Measurements from ENCODE around the gene WWP2. TPM values are rescaled to one million over a fixed set of nuclear protein-coding genes. Genes with fewer than 3 reads are reported as not detected.

WWP2 gene
- total and polyA plus RNA-seq, 2 donors (not counting 3 experiments of a cell fraction or from before 2014, with no cell fraction given): 17.9 to 44.9 TPM

DNA sequence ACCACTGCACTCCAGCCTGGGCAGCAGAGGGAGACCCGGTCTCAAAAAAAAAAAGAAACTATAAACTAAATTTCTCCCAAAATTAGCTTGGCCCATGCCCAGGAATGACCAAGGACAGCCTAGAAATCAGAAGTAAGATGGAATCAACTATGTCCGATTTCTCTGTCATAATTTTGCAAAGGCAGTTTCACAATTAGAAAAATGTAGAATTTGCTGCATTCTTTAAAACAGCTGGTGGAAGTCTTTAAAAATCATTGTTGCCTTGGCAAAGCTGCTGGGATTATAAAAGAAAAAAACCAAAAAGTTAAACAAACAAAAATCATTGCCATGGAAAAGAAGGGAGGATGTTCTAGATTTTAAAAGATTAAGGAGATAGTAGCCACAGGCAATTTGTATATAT, 32.4 kb downstream of the WWP2 start:
- no peaks in the 10 kb centered on the region for H3K79me2 ChIP-seq (ENCODE audit: control insufficient read depth, insufficient read depth, low read length)
- H3K4me1 ChIP-seq (ENCODE audit: control insufficient read depth, extremely low read depth, insufficient read depth, low read length): no peaks in the 10 kb centered on the region
- TF ChIP-seq CTCF (IDR thresholded peaks at IDR 0.05; ENCODE audit: extremely low read depth in 1 of 2, insufficient read depth in 1 of 2, low read depth in 1 of 2, low read length in 2 of 2): no peak
- TF ChIP-seq EZH2 (IDR thresholded peaks at IDR 0.05; ENCODE audit: borderline replicate concordance, low read depth, low read length, severe bottlenecking): no peak
- TF ChIP-seq, protein P1, sequence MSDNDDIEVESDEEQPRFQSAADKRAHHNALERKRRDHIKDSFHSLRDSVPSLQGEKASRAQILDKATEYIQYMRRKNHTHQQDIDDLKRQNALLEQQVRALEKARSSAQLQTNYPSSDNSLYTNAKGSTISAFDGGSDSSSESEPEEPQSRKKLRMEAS (IDR thresholded peaks at IDR 0.05; ENCODE audit: insufficient read depth, insufficient read length): no peak
- no peak for TF ChIP-seq JUN (IDR thresholded peaks at IDR 0.05; ENCODE audit: borderline replicate concordance, insufficient read depth, insufficient read length, low read depth)
- TF ChIP-seq GATA2 (IDR thresholded peaks at IDR 0.05; ENCODE audit: insufficient read depth, insufficient read length, low read depth, low read length): no peak
- TF ChIP-seq MYC (IDR thresholded peaks at IDR 0.05; ENCODE audit: low read depth, low read length): no peak
- TF ChIP-seq FOS (IDR thresholded peaks at IDR 0.05; ENCODE audit: borderline replicate concordance, insufficient read depth, low read length): no peak
- no peak for TF ChIP-seq POLR2AphosphoS5 (IDR thresholded peaks at IDR 0.05; ENCODE audit: insufficient read depth, low read depth, low read length)
- no peak for TF ChIP-seq POLR2A (IDR thresholded peaks at IDR 0.05; ENCODE audit: low read depth, low read length)
- H3K9me1 ChIP-seq (replicated peaks; ENCODE audit: control insufficient read depth, extremely low read depth, insufficient read depth, low read length): no peaks in the 10 kb centered on the region
- no peak overlapping the region for H3K27ac ChIP-seq (ENCODE audit: insufficient read depth, low read depth, low read length)
- H4K20me1 ChIP-seq (replicated peaks; ENCODE audit: control insufficient read depth, extremely low read depth, insufficient read depth, low read length): no peaks in the 10 kb centered on the region
- H3K4me3 ChIP-seq (replicated peaks in 1 of 3; ENCODE audit: insufficient read depth in 1 of 3, low read depth in 1 of 3, low read length in 3 of 3): no peak overlapping the region
- H3K9me3 ChIP-seq (replicated peaks; ENCODE audit: control insufficient read depth, insufficient read depth, low read length): no peaks in the 10 kb centered on the region
- no peak overlapping the region for H3K9ac ChIP-seq (replicated peaks; ENCODE audit: extremely low read depth, insufficient read depth, low read length)
- FAIRE-seq (no peak), DNase-seq (ENCODE audit: low read depth, low spot score) (no peak)
- intact Hi-C loops (cut with micrococcal nuclease) (no loop called here), dilution Hi-C loops (cut with MboI; ENCODE audit: extremely low pct_ligation_motif_present, low sequenced_read_pairs) (no loop called here)
- no TSS peak for BruUV-seq (replicated peaks)
- CTCF ChIA-PET: interaction anchor here (0.8 to 14.2 kb wide), 6 partner anchors 19 to 133 kb away, joined by 3 to 320 read pairs (median 6); no protein-coding TSS in a partner anchor
- H3K36me3 ChIP-seq (ENCODE audit: control insufficient read depth in 2 of 2, extremely low read depth in 1 of 2, insufficient read depth in 2 of 2, low read length in 2 of 2): peaks cover 0 to 6% of the 10 kb centered on the region in 2 experiments
- H3K27me3 ChIP-seq (ENCODE audit: control insufficient read depth in 2 of 2, insufficient read depth in 2 of 2, low read length in 2 of 2): no peaks in the 10 kb centered on the region
- H3K4me2 ChIP-seq (ENCODE audit: insufficient read depth, low read length): no peak overlapping the region
- POLR2A ChIA-PET: interaction anchor here (0.6 kb wide), 1 partner anchor 55 kb away, joined by 4 read pairs; no protein-coding TSS in a partner anchor
- H2AFZ ChIP-seq (ENCODE audit: low read depth, low read length): no peak overlapping the region

Measured in endothelial cell of umbilical vein (primary cell).